ENCODE results near the gene SHOX.

The SHOX gene

DNA sequence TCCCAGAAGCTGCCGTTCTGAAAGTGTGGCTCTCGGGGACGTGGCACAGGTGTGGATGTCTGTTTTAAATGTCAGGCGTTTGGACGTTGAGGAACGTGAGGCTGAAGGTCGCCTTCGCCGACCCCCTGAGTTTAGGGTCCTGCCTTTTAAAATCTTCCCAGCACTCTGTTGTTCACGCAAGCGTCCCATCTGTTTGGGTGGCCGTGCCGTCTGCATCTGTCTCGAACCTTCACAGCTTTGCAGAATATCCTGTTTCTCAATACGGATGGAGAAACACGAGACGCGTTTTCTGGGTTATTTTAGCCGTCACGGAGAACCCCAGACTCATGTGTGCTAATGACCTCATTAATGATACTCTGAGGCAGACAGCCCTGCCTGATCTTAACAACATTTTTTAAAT, 31.5 kb downstream of the SHOX start:
- Histone ChIP-seq H3K9me3 (ENCODE audit: control insufficient read depth in 5 of 5, low read length in 5 of 5) (peaks cover 0 to 6% (median 0%) of the 10 kb centered on the region in 5 donors), H3K27me3 (ENCODE audit: control insufficient read depth in 5 of 5, insufficient read depth in 4 of 5, low read length in 5 of 5) (peaks cover 0 to 8% (median 3%) of the 10 kb centered on the region in 5 donors), H3K36me3 (ENCODE audit: control insufficient read depth in 5 of 5, insufficient read depth in 5 of 5, low read length in 5 of 5) (no peaks in the 10 kb centered on the region), H3K4me1 (ENCODE audit: control insufficient read depth in 5 of 5, insufficient read depth in 5 of 5, low read length in 5 of 5) (peaks cover 0 to 8% (median 0%) of the 10 kb centered on the region in 5 donors), H3K27ac (ENCODE audit: low read depth, low read length) (no peak overlapping the region), H3K9ac (ENCODE audit: low read length in 5 of 5) (no peak overlapping the region), H3K4me3 (ENCODE audit: low read depth in 1 of 5, low read length in 5 of 5) (no peak overlapping the region)

DNA sequence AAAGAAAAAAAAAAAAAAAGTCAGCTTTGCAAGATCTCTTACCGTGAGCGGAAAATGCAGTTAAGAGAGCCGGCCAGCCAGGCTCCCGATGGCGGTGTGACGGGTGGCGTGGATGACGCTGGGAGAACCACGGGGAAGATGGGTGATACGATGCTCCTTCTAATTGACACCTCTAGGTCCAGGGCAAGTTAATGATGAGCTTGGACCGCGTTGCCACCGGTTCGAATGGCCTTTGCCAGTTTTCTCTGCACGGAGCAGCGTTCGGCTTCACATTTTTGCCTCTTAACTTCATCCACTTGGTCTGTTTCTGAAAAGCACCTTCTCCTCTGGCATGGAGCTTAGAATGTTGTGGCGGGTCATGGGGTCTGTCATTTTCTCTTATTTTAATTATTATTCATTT, 33.2 kb downstream of the SHOX start:
- H3K9me3 ChIP-seq (ENCODE audit: control insufficient read depth in 5 of 5, low read length in 5 of 5) = peaks cover 0 to 6% (median 0%) of the 10 kb centered on the region in 5 donors
- H3K4me1 ChIP-seq (ENCODE audit: control insufficient read depth in 5 of 5, insufficient read depth in 5 of 5, low read length in 5 of 5) = peaks cover 0 to 11% (median 0%) of the 10 kb centered on the region in 5 donors
- no peak overlapping the region for H3K4me3 ChIP-seq (ENCODE audit: low read depth in 1 of 5, low read length in 5 of 5)
- no peaks in the 10 kb centered on the region for H3K36me3 ChIP-seq (ENCODE audit: control insufficient read depth in 5 of 5, insufficient read depth in 5 of 5, low read length in 5 of 5)
- no peak overlapping the region for H3K27ac ChIP-seq (ENCODE audit: low read depth, low read length)
- H3K9ac ChIP-seq (ENCODE audit: low read length in 5 of 5) = no peak overlapping the region
- H3K27me3 ChIP-seq (ENCODE audit: control insufficient read depth in 5 of 5, insufficient read depth in 4 of 5, low read length in 5 of 5) = peaks cover 0 to 5% (median 3%) of the 10 kb centered on the region in 5 donors

DNA sequence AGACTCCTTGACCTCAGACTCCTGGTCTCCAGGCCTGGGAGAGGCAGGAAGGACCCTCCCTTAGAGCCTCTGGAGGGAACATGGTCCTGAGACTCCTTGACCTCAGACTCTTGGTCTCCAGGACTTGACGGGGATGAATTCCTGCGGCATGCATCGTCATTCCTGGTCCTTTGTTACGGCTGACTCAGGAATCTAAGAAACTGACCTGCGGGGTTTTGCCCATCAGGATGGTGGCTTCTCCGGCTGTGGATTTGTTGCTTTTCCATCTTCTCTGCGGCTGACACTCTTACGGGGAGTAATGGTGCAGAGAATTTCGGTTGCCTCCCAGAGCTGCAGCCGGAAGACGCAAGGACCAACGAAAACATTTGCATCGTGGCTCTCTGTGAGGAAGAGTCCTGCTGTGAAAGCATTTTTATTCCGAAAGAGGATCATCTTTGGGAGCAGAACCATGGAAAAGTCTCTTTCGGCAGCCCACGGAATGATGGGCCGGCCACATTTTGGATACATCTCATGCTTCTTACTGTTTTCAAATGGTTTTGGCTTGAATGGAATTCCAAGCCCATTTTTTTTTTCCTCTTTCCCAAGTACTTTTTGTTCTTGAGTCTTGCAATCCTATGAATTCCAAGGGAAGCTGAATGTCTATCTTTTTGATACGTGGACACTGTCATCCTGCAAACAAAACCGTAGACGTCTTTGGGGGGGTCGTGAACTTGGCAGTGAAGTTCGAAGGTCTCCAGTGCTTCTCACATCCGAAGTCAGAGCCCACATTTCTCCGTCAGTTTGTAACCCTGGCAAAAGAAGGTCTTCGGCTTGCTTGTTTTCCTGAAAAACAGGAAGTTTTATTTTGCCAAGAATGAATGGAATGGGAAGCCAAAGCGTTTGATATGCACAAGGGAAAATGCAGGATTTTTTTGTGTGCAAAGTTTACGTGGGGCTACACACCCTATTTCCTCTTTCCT, 36.5 kb downstream of the SHOX start:
- Histone ChIP-seq H3K27me3 (ENCODE audit: control insufficient read depth in 5 of 5, insufficient read depth in 4 of 5, low read length in 5 of 5) (peaks cover 0 to 7% (median 0%) of the 10 kb centered on the region in 5 donors), H3K36me3 (ENCODE audit: control insufficient read depth in 5 of 5, insufficient read depth in 5 of 5, low read length in 5 of 5) (no peaks in the 10 kb centered on the region), H3K27ac (ENCODE audit: low read depth, low read length) (no peak overlapping the region), H3K4me1 (ENCODE audit: control insufficient read depth in 5 of 5, insufficient read depth in 5 of 5, low read length in 5 of 5) (peaks cover 0 to 11% (median 0%) of the 10 kb centered on the region in 5 donors), H3K9ac (ENCODE audit: low read length in 5 of 5) (peak overlapping the region in 1 of 5 donors; percentile 10), H3K9me3 (ENCODE audit: control insufficient read depth in 5 of 5, low read length in 5 of 5) (peaks cover 0 to 6% (median 0%) of the 10 kb centered on the region in 5 donors), H3K4me3 (ENCODE audit: low read depth in 1 of 5, low read length in 5 of 5) (peak overlapping the region in 2 of 5 donors; percentile 10 to 40)

DNA sequence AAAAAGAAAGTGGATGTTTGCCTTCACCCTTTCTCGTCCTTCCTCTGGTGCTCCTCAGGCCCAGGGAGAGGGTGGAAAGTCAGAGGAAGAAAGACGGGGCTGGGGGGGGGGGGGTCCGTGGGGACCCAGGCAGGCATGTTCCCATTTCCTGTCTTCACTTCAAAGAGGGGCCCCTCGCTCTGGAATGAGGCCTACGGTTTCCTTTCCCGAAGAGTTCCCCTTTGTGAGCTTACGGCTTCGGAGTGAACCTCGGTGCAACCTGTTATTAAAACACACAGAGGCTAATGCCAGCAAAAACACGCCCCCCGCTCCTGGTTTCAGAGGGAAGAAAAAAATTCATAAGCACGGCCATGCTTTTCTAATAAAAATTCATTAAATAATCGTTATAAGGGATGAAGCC, 40.1 kb downstream of the SHOX start:
- H3K4me3 ChIP-seq (ENCODE audit: low read depth in 1 of 5, low read length in 5 of 5) = no peak overlapping the region
- H3K9ac ChIP-seq (ENCODE audit: low read length in 5 of 5) = no peak overlapping the region
- H3K36me3 ChIP-seq (ENCODE audit: control insufficient read depth in 5 of 5, insufficient read depth in 5 of 5, low read length in 5 of 5) = no peaks in the 10 kb centered on the region
- H3K4me1 ChIP-seq (ENCODE audit: control insufficient read depth in 5 of 5, insufficient read depth in 5 of 5, low read length in 5 of 5) = peaks cover 0 to 13% (median 0%) of the 10 kb centered on the region in 5 donors
- H3K27me3 ChIP-seq (ENCODE audit: control insufficient read depth in 5 of 5, insufficient read depth in 4 of 5, low read length in 5 of 5) = peaks cover 0 to 11% (median 6%) of the 10 kb centered on the region in 5 donors
- H3K9me3 ChIP-seq (ENCODE audit: control insufficient read depth in 5 of 5, low read length in 5 of 5) = peaks cover 0 to 12% (median 5%) of the 10 kb centered on the region in 5 donors
- no peak overlapping the region for H3K27ac ChIP-seq (ENCODE audit: low read depth, low read length)

DNA sequence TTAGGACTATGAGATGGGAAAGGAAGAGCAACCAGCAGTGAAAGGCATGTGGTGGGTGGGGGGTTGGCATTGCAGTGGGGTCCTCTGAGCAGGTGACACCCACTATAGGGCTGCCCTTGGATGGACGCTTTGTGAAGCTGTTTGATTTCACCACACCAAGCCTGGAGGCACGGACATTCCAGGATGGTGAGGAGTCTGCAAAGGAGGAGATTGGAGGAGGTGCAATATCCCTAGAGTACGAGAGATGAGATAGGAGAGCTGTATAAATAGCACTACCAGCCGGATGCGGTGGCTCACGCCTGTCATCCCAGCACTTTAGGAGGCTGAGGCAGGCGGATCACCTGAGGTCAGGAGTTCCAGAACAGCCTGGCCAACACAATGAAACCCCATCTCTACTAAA, 42.3 kb downstream of the SHOX start:
- H3K4me3 ChIP-seq (ENCODE audit: low read depth in 1 of 5, low read length in 5 of 5) = no peak overlapping the region
- peaks cover 0 to 6% (median 4%) of the 10 kb centered on the region in 5 donors for H3K27me3 ChIP-seq (ENCODE audit: control insufficient read depth in 5 of 5, insufficient read depth in 4 of 5, low read length in 5 of 5)
- H3K27ac ChIP-seq (ENCODE audit: low read depth, low read length) = no peak overlapping the region
- peaks cover 0 to 2% (median 0%) of the 10 kb centered on the region in 5 donors for H3K4me1 ChIP-seq (ENCODE audit: control insufficient read depth in 5 of 5, insufficient read depth in 5 of 5, low read length in 5 of 5)
- H3K9me3 ChIP-seq (ENCODE audit: control insufficient read depth in 5 of 5, low read length in 5 of 5) = peaks cover 0 to 6% (median 5%) of the 10 kb centered on the region in 5 donors
- H3K36me3 ChIP-seq (ENCODE audit: control insufficient read depth in 5 of 5, insufficient read depth in 5 of 5, low read length in 5 of 5) = no peaks in the 10 kb centered on the region
- no peak overlapping the region for H3K9ac ChIP-seq (ENCODE audit: low read length in 5 of 5)

DNA sequence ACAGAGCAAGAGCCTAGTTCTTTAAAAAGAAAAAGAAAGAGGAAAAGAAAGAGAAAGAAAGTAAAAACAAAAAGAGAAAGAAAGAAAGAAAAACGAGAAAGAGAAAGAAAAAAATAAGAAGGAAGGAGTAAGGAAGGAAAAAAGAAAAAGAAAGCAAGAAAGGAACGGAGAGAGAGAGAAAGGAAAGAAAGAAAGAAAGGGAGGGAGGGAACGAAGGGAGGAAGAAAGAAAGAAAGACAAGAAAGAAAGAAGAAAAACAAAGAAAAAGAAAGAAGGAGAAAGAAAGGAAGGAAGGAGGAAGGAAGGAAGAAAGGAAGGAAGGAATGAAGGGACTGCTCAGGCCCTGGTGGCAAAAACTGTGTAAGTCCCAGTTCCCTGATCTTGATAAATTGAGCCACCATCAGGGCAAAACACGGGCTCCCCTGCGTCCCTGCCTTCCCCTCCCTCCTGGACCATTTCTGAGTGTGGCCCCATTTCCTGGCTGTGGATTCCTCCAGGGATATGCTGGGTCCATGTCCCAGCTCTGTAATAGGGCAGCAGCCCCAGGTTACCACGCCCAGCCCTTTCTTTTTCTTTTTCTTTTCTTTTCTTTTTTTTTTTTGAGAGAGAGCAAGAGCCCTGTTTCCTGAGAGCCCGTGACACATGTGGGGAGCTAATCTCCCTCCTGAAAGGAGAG, 44.8 kb downstream of the SHOX start:
- no peak overlapping the region for H3K9ac ChIP-seq (ENCODE audit: low read length in 5 of 5)
- H3K27me3 ChIP-seq (ENCODE audit: control insufficient read depth in 5 of 5, insufficient read depth in 4 of 5, low read length in 5 of 5) = peaks cover 3 to 6% (median 4%) of the 10 kb centered on the region in 5 donors
- peaks cover 0 to 2% (median 0%) of the 10 kb centered on the region in 5 donors for H3K4me1 ChIP-seq (ENCODE audit: control insufficient read depth in 5 of 5, insufficient read depth in 5 of 5, low read length in 5 of 5)
- H3K9me3 ChIP-seq (ENCODE audit: control insufficient read depth in 5 of 5, low read length in 5 of 5) = peaks cover 0 to 11% (median 6%) of the 10 kb centered on the region in 5 donors
- H3K36me3 ChIP-seq (ENCODE audit: control insufficient read depth in 5 of 5, insufficient read depth in 5 of 5, low read length in 5 of 5) = no peaks in the 10 kb centered on the region
- H3K4me3 ChIP-seq (ENCODE audit: low read depth in 1 of 5, low read length in 5 of 5) = no peak overlapping the region
- no peak overlapping the region for H3K27ac ChIP-seq (ENCODE audit: low read depth, low read length)

DNA sequence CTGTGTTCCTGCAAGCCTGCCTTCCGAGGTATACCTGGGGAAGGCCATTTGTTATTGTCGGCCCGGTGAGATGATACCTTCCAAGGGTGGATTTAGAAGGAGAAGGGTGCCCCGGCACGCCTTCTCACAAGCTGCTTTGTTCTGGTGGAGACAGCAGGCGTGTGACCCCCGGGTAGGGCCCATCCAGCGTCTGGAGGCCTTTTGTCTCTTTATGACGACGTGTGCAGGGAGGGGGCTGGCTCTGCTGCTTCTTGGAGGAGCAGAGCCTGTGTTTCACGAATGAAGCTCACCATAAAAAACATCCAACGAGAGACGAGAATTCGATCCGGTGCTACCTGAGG, 45.3 kb downstream of the SHOX start:
- no peak overlapping the region for H3K4me3 ChIP-seq (ENCODE audit: low read depth in 1 of 5, low read length in 5 of 5)
- peaks cover 0 to 11% (median 6%) of the 10 kb centered on the region in 5 donors for H3K9me3 ChIP-seq (ENCODE audit: control insufficient read depth in 5 of 5, low read length in 5 of 5)
- peaks cover 0 to 2% (median 0%) of the 10 kb centered on the region in 5 donors for H3K4me1 ChIP-seq (ENCODE audit: control insufficient read depth in 5 of 5, insufficient read depth in 5 of 5, low read length in 5 of 5)
- no peak overlapping the region for H3K9ac ChIP-seq (ENCODE audit: low read length in 5 of 5)
- no peak overlapping the region for H3K27ac ChIP-seq (ENCODE audit: low read depth, low read length)
- H3K36me3 ChIP-seq (ENCODE audit: control insufficient read depth in 5 of 5, insufficient read depth in 5 of 5, low read length in 5 of 5) = no peaks in the 10 kb centered on the region
- peaks cover 3 to 6% (median 5%) of the 10 kb centered on the region in 5 donors for H3K27me3 ChIP-seq (ENCODE audit: control insufficient read depth in 5 of 5, insufficient read depth in 4 of 5, low read length in 5 of 5)

DNA sequence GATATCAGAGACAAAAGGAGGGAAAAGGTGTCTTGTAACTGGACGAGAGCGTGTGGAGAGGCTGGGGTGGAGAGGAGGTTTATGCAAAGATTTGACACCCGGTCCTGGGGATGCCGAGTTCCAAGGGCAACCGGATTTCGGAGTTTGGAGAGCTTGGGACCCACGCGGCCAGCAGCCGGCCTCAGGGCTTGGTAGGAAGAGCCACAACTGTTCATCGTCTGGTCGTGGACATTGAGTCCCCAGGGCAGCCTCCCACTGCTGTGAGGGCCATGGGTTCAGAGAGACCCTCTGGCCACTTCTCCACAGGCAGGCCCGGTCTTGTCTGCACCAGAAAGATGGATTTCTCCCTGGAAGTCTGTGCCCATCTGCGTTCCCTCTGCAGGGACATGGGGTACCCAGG, 46.8 kb downstream of the SHOX start:
- no peak overlapping the region for H3K9ac ChIP-seq (ENCODE audit: low read length in 5 of 5)
- H3K4me3 ChIP-seq (ENCODE audit: low read depth in 1 of 5, low read length in 5 of 5) = no peak overlapping the region
- H3K27me3 ChIP-seq (ENCODE audit: control insufficient read depth in 5 of 5, insufficient read depth in 4 of 5, low read length in 5 of 5) = peaks cover under 1 to 8% (median 4%) of the 10 kb centered on the region in 5 donors
- peaks cover 0 to 2% (median 0%) of the 10 kb centered on the region in 5 donors for H3K4me1 ChIP-seq (ENCODE audit: control insufficient read depth in 5 of 5, insufficient read depth in 5 of 5, low read length in 5 of 5)
- H3K9me3 ChIP-seq (ENCODE audit: control insufficient read depth in 5 of 5, low read length in 5 of 5) = peaks cover 0 to 11% (median 6%) of the 10 kb centered on the region in 5 donors
- no peaks in the 10 kb centered on the region for H3K36me3 ChIP-seq (ENCODE audit: control insufficient read depth in 5 of 5, insufficient read depth in 5 of 5, low read length in 5 of 5)
- no peak overlapping the region for H3K27ac ChIP-seq (ENCODE audit: low read depth, low read length)

DNA sequence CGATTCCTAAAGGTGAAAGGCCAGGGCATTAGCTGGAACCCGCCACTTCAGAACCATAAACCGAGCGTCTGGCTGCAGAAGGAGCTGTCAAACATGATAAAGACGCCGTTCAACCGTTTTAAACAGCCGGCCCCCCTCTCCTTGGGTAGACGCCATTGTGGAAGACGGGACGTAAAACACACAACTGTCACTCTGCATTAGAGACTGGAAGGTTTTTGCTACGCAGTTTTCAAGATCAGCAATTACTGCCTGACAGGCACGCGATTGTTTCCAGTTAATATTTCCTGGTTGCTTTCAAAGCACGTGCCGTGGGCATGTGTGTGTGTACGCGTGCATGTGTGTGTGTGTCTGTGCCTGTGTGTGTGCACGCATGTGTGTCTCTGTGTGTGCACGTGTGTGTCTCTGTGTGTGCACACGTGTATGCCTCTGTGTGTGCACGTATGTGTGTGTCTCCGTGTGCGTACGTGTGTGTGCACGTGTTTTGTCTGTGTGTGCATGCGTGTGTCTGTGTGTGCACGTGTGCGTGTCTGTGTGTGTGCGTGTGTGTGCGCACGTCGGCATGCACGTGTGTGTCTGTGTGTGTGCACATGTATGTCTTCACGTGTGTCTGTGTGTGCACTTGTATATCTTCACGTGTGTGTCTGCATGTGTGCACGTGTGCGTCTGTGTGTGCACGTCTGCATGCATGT, 48.8 kb downstream of the SHOX start:
- peaks cover 0 to 2% (median 0%) of the 10 kb centered on the region in 5 donors for H3K4me1 ChIP-seq (ENCODE audit: control insufficient read depth in 5 of 5, insufficient read depth in 5 of 5, low read length in 5 of 5)
- H3K36me3 ChIP-seq (ENCODE audit: control insufficient read depth in 5 of 5, insufficient read depth in 5 of 5, low read length in 5 of 5) = no peaks in the 10 kb centered on the region
- H3K9me3 ChIP-seq (ENCODE audit: control insufficient read depth in 5 of 5, low read length in 5 of 5) = peaks cover 0 to 5% (median under 1%) of the 10 kb centered on the region in 5 donors

More for the DNA sequence above, 48.8 kb downstream of the SHOX start:
- Histone ChIP-seq H3K4me3 (ENCODE audit: low read depth in 1 of 5, low read length in 5 of 5) (no peak overlapping the region), H3K9ac (ENCODE audit: low read length in 5 of 5) (no peak overlapping the region), H3K27me3 (ENCODE audit: control insufficient read depth in 5 of 5, insufficient read depth in 4 of 5, low read length in 5 of 5) (peaks cover 0 to 8% (median 0%) of the 10 kb centered on the region in 5 donors), H3K27ac (ENCODE audit: low read depth, low read length) (no peak overlapping the region)
